LNCAP (cell line): ENCODE data around the gene CGB1.

Source experiments
- TF ChIP-seq, protein P1 (sequence below): fragments of 450-650 bp; IDR thresholded peaks from 2 replicates; pipeline ENCODE4 v1.5.1; 2017; ENCODE audit warnings: mild to moderate bottlenecking

CGB1 gene

DNA sequence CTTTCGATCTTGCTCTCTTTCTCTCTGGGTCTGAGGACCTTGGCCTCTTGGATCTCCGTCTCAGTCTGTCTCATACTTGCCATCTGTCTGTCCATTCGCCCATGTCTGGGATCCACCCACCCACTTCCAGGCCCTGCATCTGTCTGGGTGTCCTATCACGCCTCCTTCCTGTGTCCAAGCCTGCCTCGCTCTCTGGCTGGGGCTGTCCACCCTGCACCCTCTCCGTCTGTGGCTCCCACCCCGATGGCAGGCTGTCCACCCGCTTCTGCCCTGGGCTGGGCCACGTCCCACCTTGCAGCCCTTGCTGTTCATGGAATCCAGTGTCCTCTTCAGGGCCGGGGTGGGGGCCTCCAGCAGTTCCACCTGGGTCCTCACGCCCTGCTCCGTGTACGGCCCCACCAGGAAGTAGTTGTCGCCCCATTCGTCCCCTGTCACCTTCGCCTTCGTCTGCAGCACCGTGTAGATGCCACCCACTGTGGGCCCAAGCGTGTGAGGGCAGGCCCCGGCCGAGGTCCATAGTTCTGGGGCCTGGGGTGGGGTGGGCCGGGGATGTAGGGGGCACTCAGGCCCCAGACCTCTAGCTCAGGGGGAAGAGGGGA lies 45.6 kb downstream of the CGB1 start:
- TF ChIP-seq, protein P1, sequence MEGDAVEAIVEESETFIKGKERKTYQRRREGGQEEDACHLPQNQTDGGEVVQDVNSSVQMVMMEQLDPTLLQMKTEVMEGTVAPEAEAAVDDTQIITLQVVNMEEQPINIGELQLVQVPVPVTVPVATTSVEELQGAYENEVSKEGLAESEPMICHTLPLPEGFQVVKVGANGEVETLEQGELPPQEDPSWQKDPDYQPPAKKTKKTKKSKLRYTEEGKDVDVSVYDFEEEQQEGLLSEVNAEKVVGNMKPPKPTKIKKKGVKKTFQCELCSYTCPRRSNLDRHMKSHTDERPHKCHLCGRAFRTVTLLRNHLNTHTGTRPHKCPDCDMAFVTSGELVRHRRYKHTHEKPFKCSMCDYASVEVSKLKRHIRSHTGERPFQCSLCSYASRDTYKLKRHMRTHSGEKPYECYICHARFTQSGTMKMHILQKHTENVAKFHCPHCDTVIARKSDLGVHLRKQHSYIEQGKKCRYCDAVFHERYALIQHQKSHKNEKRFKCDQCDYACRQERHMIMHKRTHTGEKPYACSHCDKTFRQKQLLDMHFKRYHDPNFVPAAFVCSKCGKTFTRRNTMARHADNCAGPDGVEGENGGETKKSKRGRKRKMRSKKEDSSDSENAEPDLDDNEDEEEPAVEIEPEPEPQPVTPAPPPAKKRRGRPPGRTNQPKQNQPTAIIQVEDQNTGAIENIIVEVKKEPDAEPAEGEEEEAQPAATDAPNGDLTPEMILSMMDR, result no peak

DNA sequence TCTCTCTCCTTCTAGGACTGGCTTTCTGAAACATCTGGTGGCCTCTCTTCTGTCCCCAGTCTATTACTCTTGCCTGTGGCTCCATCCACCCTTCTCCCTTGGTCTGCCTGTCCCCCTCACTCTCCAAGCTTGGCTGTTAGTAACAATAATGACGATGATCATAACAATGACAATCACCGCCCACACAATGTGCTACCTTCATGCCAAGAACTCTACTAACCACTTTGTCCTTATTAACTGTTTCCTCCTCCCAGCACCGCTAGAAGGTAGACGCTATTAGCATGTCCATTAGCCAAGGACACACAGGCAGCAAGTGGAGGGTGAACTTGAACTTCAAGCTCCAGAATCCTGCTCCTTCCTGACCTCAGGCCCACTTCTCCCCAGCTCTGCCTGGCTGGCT lies 46.3 kb downstream of the CGB1 start:
- TF ChIP-seq, protein P1, result no peak

DNA sequence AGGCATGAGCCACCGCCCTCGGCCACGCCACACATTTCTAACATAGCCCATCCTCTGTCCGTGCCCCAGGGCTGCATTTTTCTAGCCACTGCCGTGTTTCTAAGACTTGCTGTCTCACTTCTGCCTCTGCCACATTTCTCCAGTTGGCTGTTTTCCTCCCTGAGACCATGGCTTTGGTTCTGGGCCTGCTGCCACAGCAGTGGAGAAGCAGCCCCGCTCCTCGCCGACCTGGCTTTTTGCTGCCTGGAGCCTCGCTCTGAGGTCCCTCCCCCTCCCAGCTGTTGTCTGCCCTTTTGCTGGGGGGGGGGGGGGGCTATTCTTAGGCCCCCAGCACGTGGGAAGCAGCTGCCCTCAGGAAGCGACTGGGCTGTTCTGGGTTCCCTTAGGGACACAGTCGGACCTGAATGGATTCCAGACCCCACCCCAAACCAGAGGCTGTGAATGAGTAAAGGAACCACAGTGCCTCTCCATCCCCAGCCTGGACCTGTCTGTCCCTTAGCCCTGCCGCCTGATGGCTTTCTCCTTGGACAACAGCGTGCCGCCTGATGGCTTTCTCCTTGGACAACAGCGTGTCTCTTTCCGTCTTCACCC lies 46.9 kb downstream of the CGB1 start:
- TF ChIP-seq, protein P1, result no peak

DNA sequence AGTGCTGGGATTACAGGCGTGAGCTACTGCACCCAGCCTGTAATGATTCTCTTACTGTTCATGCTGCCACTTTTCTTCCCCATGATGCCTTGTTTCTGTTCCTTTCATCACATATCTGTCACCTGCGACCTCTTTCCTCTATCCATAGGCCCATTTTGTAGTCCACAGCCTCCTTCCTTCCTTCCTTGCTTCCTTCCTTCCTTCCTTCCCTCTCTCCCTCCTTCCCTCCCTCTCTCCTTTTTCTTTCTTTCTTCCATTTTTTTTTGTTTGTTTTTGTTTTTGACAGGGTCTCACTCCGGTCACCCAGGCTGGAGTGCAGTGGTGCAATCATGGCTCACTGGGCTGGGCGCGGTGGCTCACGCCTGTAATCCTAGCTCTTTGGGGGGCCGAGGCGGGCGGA lies 47.8 kb downstream of the CGB1 start:
- TF ChIP-seq, protein P1, result no peak

DNA sequence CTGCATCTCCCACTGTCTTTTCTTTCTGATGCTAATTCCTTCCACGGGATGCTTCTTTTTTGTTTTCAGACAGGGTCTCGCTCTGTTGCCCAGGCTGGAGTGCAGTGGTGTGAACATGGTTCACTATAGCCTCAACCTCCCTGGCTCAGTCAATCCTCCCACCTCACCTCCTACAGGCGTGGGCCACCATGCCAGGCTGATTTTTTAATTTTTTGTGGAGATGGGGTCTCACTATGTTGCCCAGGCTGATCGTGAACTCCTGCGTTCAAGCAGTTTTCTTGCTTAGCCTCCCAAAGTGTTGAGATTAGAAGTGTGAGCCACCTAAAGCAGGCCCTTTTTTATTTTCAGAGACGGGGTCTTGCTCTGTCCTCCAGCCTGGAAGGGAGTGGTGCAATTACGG lies 48.4 kb downstream of the CGB1 start:
- TF ChIP-seq, protein P1, result no peak

DNA sequence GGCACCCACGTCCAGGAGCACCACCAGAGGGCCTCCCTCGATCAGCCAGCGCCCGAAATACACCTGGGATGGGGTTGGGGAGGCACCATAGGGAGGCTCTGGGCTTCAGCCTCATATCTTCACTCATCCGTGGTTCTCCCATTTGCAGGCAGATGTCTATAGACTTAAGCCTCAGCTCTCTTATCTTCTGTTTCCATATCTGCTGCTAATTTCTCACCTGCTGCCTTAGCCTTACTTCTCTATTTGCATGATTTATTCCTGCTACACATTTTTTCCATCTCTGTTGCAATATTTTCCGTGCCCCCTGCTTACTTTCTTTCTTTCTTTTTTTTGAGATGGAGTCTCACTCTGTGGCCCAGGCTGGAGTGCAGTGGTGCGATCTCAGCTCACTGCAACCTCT lies 49.4 kb downstream of the CGB1 start:
- TF ChIP-seq, protein P1, result no peak

DNA sequence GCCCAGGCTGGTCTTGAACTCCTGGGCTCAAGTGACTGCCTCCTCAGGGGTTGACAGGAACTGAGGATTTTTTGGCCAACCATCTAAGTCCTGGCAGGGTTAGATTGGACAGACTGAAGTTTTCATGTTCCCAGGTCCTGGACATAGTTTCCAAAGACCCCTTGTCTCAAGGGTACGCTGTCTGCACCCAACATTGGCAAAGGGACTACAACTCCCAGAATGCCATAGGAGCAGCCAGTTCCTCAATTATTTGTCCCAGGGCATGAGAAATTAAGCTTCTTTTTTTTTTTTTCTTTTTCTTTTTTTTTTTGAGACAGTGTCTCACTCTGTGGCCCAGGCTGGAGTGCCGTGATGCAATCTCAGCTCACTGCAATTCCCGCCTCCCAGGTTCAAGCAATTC lies 50.5 kb downstream of the CGB1 start:
- TF ChIP-seq, protein P1, result no peak

DNA sequence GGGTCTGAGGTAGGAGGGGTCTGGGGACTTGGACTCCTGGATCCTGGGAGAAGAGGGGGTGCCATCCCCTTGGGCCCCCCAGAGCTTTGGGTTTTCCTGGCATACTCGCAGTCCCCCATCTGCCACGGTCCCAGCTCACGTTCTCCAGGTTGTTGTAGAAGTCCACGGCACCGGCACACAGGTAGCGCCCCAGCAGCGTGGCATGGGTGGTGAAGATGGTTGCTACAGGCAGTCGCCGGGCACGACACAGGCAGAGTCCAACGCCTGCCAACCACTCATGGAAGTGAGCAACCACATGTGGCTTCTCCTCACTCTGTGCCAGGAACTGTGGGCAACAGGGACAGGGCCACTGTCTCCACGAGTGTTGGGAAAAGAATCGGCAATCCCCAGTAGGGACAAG lies 51.0 kb downstream of the CGB1 start:
- TF ChIP-seq, protein P1, result no peak
